ENCODE measurements around the gene PDGFA.

Gene PDGFA

DNA sequence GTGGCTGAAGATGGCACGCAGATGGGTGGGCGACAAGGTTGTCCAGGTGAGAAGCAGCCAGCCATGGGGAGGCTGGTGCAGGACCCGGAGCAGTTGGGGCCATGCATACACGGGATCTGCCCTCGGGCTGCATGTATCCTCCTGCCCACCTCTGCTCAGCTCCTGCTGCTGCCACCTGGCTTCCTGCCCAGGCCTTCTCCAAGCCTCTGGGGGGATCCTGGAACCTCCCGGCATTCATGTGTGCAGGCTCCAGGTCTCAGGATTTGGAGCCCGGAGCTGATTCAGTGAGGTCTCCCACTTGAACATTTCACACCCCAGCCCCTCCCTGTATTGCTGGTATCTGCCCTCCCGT is 27.0 kb downstream of the PDGFA start:
- TF ChIP-seq, protein P1, sequence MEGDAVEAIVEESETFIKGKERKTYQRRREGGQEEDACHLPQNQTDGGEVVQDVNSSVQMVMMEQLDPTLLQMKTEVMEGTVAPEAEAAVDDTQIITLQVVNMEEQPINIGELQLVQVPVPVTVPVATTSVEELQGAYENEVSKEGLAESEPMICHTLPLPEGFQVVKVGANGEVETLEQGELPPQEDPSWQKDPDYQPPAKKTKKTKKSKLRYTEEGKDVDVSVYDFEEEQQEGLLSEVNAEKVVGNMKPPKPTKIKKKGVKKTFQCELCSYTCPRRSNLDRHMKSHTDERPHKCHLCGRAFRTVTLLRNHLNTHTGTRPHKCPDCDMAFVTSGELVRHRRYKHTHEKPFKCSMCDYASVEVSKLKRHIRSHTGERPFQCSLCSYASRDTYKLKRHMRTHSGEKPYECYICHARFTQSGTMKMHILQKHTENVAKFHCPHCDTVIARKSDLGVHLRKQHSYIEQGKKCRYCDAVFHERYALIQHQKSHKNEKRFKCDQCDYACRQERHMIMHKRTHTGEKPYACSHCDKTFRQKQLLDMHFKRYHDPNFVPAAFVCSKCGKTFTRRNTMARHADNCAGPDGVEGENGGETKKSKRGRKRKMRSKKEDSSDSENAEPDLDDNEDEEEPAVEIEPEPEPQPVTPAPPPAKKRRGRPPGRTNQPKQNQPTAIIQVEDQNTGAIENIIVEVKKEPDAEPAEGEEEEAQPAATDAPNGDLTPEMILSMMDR (IDR thresholded peaks at IDR 0.05; ENCODE audit: insufficient read depth, low read depth, low read length, missing control alignments): no peak
- H3K4me3 ChIP-seq (ENCODE audit: low read length): no peak overlapping the region
- DNase-seq (ENCODE audit: low read depth): no peak

DNA sequence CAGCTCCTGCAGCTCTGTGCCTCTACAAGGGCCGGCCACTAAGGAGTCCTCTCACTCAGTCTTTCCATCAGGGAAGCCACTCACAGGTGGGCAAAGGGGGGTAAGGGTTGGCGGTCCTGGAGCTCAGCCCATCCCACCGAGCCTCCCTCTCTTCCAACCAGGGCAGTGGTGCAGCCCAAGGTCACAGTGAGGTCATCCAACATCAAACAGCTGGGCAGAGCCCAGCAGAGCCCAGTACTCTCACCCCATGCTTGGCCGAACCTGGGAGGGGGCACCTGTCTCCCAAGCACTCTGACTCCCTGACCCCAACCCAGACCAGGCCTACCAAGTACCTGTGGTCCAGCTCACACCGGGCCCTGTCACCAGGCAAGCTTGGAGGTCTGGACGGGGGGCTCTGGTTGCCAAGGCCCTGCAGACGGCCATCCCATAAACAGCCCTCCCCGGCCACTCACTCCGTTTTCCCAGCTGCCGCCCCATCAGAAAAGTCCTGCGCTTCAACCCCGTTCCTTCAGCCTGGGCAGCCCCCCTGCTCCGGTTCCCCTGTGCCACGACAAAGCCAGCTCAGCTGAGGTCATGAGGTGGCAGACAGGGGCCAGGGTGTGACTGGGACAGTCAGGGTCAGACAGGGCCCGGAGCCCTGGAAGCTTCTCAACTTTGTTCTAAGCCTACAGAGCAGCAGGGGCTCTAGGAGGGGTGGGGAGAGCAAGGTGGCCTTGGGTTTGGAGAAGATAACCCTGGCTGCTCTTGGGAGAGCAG is 27.5 kb downstream of the PDGFA start:
- DNase-seq (ENCODE audit: low read depth): no peak
- H3K4me3 ChIP-seq (ENCODE audit: low read length): no peak overlapping the region
- TF ChIP-seq, protein P1 (IDR thresholded peaks at IDR 0.05; ENCODE audit: insufficient read depth, low read depth, low read length, missing control alignments): no peak

DNA sequence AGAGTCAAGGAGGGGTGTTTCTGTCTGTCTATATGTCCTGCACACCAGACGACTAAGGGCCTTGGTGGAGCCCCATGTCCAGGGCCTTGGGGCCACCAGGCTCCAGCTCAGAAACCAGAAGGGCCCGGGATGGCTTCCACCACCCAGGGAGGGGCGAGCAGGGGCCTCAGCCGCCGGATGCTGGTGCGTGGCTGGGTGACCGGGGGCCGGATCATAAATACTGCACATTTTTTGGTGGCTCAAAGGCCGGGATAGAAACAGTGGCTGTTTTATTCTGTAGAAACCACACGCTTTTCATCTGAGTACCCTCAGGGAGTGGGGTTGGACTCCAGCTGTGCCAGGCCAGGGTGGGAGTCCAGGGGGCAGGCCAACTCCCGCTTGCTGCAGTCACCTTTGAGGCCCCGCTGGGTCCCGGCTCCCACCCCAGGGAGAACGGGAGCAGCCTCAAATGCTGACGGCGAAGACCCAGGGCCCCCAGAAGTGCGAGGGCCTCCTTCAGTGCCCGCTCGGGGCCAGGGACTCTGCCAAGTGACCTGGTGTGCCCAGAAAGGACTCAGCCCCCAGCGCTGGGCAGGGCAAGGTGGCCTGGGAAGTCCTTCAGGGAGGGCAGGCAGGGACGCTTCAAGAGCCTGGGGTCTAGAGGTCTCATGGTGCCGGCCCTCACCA is 28.2 kb downstream of the PDGFA start:
- DNase-seq (ENCODE audit: low read depth): no peak
- no peak overlapping the region for H3K4me3 ChIP-seq (ENCODE audit: low read length)

DNA sequence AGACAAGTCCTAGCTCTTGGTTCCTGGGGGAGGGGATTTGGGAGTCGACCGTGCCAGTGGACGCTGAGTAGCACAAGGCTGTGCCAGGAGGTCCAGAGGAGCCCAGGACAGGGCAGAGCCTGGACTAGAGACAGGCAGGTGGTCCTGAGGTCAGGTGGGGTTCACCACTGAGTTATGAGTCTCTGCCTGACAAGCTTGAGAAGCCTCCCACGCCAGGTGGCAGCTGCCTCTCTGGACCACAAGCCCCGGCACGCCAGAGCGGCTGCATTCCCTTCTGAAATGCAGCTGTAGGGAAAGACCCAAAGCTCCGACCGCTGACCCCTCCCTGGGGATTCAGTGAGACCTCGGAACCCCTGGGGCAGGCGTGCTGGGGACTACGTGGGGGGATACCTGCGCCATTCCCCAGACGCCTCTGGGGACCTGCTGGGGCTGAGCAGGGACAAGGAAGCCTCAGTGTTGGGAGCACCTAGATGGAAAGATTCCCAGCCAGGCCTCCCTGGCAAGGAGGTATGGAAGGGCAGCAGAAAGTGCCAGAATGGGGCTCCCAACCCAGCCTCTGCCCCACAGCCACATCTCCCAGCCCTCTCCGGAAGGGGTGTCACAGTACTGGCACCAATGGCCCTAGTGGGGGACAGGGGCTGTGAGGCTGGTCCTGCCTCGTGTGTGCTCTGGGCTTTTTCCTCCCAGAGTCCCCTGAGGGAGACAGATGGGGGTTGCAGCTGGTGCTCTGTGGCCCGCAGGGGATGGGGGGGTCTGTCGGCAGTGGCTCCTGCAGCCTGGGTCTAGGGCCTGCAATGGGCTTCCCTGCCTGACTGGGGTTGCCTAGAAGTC is 29.0 kb downstream of the PDGFA start:
- TF ChIP-seq, protein P1 (IDR thresholded peaks at IDR 0.05; ENCODE audit: insufficient read depth, low read depth, low read length, missing control alignments): no peak
- peak; percentile 74 for DNase-seq (ENCODE audit: low read depth)
- no peak overlapping the region for H3K4me3 ChIP-seq (ENCODE audit: low read length)

More for the DNA sequence above, 28.2 kb downstream of the PDGFA start:
- TF ChIP-seq, protein P1 (IDR thresholded peaks at IDR 0.05; ENCODE audit: insufficient read depth, low read depth, low read length, missing control alignments): no peak

DNA sequence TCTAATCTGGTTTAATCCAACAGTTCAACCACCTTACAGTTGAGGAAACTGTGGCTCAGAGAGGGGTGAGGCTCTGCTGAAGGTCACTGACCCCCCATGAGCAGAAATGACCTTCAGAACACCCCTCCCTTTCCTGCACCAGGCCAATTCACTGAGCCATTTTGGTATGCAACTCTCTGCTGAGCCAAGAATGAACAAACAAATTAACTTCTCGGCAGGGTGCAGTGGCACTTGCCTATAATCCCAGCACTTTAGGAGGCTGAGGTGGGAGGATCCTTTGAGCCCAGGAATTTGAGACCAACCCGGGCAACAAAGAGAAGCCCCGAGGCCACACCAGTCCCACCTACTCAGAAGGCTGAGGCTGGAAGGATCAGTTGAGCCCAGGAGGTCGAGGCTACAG is 29.8 kb downstream of the PDGFA start:
- no peak overlapping the region for H3K4me3 ChIP-seq (ENCODE audit: low read length)
- no peak for DNase-seq (ENCODE audit: low read depth)
- TF ChIP-seq, protein P1 (IDR thresholded peaks at IDR 0.05; ENCODE audit: insufficient read depth, low read depth, low read length, missing control alignments): no peak

DNA sequence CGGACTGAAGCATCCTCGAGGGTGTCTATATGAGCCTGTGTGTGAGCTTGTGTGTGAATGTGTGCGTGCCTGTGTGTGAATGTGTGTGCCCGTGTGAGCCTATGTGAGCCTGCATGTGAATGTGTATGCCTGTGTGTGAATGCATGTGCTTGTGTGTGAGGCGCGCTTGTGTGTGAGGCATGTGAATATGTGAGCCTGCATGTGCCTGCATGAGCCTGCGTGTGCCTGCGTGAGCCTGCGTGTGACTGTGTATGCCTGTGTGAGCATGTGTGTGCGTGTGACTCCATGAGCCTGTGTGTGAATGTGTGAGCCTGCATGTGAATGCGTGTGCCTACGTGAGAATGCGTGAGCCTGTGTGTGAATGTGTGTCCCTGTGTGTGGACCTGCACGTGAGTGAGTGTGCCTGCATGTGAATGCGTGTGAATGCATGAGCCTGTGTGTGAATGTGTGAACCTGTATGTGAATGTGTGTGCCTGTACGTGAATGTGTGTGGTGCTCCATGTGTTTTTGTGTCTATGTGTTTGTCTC is 33.4 kb downstream of the PDGFA start:
- no peak overlapping the region for H3K4me3 ChIP-seq (ENCODE audit: low read length)
- TF ChIP-seq, protein P1 (IDR thresholded peaks at IDR 0.05; ENCODE audit: insufficient read depth, low read depth, low read length, missing control alignments): no peak
- peak; percentile 18 for DNase-seq (ENCODE audit: low read depth)
